Neural crest cell (in vitro differentiated cells): Measurements from ENCODE around the gene TRIM42. TPM values are rescaled to one million over a fixed set of nuclear protein-coding genes. Genes with fewer than 3 reads are reported as not detected.

Experiments used
- DNase-seq: peaks from one replicate; pipeline ENCODE4 v3.0.0; 2021; ENCODE audit warnings: low read depth, mixed read lengths, low spot score
- H3K27ac Mint-ChIP-seq: one replicate; pipeline ENCODE4 v1.8.0; 2021; ENCODE audit warnings: mild to moderate bottlenecking, mixed read lengths; ENCODE audit not compliant: unreplicated experiment
- H3K27me3 Mint-ChIP-seq: 2 replicates; pipeline ENCODE4 v1.8.0; 2021; ENCODE audit warnings: low read depth, mild to moderate bottlenecking, mixed read lengths
- H3K36me3 Mint-ChIP-seq: 2 replicates; pipeline ENCODE4 v1.8.0; 2021; ENCODE audit warnings: low read depth, mild to moderate bottlenecking, mixed read lengths
- H3K4me1 Mint-ChIP-seq: 2 replicates; pipeline ENCODE4 v1.8.0; 2021; ENCODE audit warnings: mixed read lengths
- H3K4me3 Mint-ChIP-seq: one replicate; pipeline ENCODE4 v1.8.0; 2021; ENCODE audit warnings: mild to moderate bottlenecking, mixed read lengths
- H3K9me3 Mint-ChIP-seq: 2 replicates; pipeline ENCODE4 v1.8.0; 2021; ENCODE audit warnings: mixed read lengths
- total RNA-seq: library from RNA; stranded (reverse); gene quantifications from 2 replicates; pipeline ENCODE4 v1.2.1, GENCODE V29; 2021
- TF ChIP-seq, protein P1 (sequence below): fragments of 200-600 bp; sonication (generic); conservative IDR thresholded peaks from 2 replicates; pipeline ENCODE4 v1.5.0; 2021; ENCODE audit warnings: antibody characterized with exemption, mild to moderate bottlenecking

TRIM42 gene
- total RNA-seq, 1 donor from 2014 or later: not detected

DNA sequence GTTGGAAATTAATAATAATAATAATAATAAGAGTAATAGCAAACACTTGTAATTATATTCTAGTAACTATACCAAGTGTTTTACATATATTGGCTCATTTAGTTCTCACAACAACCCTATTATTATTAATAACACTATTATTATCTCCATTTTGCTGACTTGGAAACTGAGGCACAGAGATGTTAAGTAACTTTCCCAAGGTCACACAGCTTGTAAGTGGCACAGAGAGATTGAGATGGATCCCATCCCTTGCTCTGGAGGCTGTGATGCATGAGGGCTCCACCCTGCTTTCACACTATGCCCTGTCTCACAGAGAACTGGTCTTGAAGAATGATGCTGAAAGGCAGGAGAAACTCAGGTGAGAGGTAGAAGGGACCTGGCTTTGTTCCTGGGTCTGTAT lies 31.9 kb downstream of the TRIM42 start:
- H3K27ac Mint-ChIP-seq: no peak overlapping the region
- peaks cover 2% of the 10 kb centered on the region for H3K27me3 Mint-ChIP-seq
- H3K36me3 Mint-ChIP-seq: no peaks in the 10 kb centered on the region
- DNase-seq: no peak
- H3K4me3 Mint-ChIP-seq: no peak overlapping the region
- peaks cover 4% of the 10 kb centered on the region for H3K4me1 Mint-ChIP-seq
- TF ChIP-seq, protein P1, sequence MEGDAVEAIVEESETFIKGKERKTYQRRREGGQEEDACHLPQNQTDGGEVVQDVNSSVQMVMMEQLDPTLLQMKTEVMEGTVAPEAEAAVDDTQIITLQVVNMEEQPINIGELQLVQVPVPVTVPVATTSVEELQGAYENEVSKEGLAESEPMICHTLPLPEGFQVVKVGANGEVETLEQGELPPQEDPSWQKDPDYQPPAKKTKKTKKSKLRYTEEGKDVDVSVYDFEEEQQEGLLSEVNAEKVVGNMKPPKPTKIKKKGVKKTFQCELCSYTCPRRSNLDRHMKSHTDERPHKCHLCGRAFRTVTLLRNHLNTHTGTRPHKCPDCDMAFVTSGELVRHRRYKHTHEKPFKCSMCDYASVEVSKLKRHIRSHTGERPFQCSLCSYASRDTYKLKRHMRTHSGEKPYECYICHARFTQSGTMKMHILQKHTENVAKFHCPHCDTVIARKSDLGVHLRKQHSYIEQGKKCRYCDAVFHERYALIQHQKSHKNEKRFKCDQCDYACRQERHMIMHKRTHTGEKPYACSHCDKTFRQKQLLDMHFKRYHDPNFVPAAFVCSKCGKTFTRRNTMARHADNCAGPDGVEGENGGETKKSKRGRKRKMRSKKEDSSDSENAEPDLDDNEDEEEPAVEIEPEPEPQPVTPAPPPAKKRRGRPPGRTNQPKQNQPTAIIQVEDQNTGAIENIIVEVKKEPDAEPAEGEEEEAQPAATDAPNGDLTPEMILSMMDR: no peak
- no peaks in the 10 kb centered on the region for H3K9me3 Mint-ChIP-seq

DNA sequence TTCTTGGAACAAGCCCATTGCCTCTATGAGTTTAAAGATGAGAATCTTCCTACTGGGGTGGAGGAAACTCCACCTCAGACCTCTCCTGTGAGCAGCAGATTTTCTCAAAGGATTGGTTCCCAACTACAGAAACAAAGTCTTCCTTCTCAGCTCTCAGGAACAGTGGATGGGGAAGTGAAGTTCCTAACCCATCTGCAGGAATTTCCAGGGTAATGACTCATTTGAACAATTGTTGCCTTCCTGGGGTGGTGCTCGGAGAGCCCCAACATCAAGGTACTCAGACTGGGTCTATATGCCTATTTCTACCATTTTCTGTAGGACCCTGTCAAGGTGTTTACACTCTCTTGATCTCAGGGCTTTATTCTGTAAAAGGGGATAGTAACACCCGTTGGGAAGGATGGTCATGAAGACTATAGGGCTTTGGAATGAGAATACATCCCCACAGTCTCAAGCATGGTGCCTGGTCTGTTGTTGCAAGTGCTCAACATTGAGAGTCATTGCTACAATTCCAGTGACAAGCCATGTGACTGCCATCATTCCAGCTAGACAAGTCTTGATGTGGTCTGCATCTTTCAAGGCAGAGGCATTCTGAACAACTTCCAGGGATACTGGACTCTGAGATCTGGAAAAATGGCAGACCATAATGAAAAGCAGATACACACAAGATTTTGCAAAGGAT lies 33.0 kb downstream of the TRIM42 start:
- Mint-ChIP-seq H3K4me3 (no peak overlapping the region), H3K36me3 (no peaks in the 10 kb centered on the region), H3K27me3 (peaks cover 2% of the 10 kb centered on the region), H3K27ac (no peak overlapping the region), H3K4me1 (peaks cover 4% of the 10 kb centered on the region), H3K9me3 (no peaks in the 10 kb centered on the region)
- no peak for DNase-seq
- TF ChIP-seq, protein P1: no peak

DNA sequence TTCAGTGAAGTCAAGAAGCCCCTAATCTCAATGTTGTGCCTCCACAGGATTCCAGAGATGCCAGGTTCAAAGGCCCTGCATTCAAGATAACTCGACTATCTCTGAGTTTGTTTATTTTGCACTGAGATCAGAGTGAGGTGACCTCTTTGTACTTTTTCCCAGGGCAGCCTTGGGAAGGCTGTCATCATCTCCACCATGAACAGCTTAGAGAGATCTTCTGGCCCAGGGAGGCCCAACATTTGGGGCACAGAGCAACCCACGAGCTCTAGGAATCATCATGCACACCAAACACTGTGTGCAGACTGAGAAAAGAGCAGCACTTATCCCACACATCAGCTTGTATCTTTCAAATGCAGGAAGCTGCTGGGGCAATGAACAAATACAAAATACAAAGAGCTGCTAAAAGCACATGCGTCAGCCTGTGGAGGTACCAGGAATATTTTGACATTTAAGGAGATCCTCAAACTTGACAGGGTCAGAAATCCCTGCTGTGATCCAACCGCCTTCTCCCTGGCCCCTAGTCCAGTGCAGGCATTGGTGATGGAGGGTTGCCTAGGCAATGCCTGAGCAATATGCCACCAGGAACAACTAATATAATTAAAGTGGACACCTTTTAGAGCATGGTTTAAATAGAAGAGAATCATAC lies 33.6 kb downstream of the TRIM42 start:
- H3K27me3 Mint-ChIP-seq: peaks cover 2% of the 10 kb centered on the region
- H3K36me3 Mint-ChIP-seq: no peaks in the 10 kb centered on the region
- TF ChIP-seq, protein P1: no peak
- peaks cover 4% of the 10 kb centered on the region for H3K4me1 Mint-ChIP-seq
- no peaks in the 10 kb centered on the region for H3K9me3 Mint-ChIP-seq
- no peak for DNase-seq
- H3K27ac Mint-ChIP-seq: peak overlapping the region; percentile 75
- no peak overlapping the region for H3K4me3 Mint-ChIP-seq

DNA sequence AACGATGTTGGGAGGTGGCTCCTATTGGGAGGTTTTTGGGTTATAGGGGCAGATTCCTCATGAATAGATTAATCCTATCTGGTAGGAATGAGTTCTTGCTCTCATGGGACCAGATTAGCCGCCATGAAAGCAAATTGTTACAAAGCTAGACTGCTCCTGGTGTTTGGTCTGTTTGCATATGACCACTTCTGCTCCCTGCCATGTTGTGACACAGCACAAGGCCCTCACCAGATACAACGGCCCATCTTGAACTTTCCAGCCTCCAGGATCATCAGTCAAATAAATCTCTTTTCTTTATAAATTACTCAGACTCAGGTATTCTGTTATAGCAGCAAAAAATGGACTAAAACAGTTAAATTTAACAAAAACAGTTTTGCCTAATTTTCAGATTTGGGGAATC lies 34.4 kb downstream of the TRIM42 start:
- H3K27ac Mint-ChIP-seq: no peak overlapping the region
- H3K9me3 Mint-ChIP-seq: no peaks in the 10 kb centered on the region
- no peaks in the 10 kb centered on the region for H3K36me3 Mint-ChIP-seq
- H3K4me3 Mint-ChIP-seq: no peak overlapping the region
- TF ChIP-seq, protein P1: no peak
- DNase-seq: no peak
- peaks cover 2% of the 10 kb centered on the region for H3K27me3 Mint-ChIP-seq
- peaks cover 4% of the 10 kb centered on the region for H3K4me1 Mint-ChIP-seq

DNA sequence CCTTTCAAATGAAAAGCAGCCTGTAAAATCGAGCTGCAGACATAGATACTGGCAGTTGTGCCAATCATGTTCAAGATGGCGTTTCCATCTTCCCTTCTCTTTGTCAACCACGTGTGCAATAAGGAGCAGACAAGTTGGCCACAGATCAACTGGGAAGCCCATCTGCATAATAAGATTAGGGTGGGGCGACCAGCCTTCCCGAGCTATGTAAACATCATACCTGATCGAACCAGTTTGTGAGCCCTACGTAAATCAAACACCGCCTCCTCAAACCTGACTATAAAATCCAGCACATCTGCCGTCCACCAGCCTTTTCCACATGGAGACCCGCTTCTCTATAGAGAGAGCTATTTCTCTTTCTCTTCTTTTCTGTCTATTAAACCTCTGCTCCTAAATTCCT lies 37.2 kb downstream of the TRIM42 start:
- Mint-ChIP-seq H3K4me3 (no peak overlapping the region), H3K27me3 (no peaks in the 10 kb centered on the region), H3K9me3 (no peaks in the 10 kb centered on the region), H3K4me1 (peaks cover 4% of the 10 kb centered on the region), H3K27ac (no peak overlapping the region), H3K36me3 (no peaks in the 10 kb centered on the region)
- no peak for DNase-seq
- TF ChIP-seq, protein P1: no peak
